GM23338 (cell line): ENCODE data around the gene RNF133. TPM values are rescaled to one million over a fixed set of nuclear protein-coding genes. Genes with fewer than 3 reads are reported as not detected.

Source experiments
- ATAC-seq: fragments of 200-7000 bp; cut with Tn5 transposase; 3 replicates; pipeline ENCODE4 v1.9.1; 2020
- DNase-seq: peaks from one replicate; pipeline ENCODE4 v3.0.0-alpha.2; 2015; ENCODE audit warnings: low spot score
- H2AFZ ChIP-seq: fragments of 200-600 bp; sonication (generic); 2 replicates; pipeline ENCODE4 v1.8.0; 2016; ENCODE audit warnings: antibody characterized with exemption, mild to moderate bottlenecking, moderate library complexity
- H3F3A ChIP-seq: fragments of 200-600 bp; sonication (generic); replicated peaks from 2 replicates; pipeline ENCODE4 v1.8.0; 2017; ENCODE audit warnings: antibody characterized with exemption, mixed run types, low read depth
- H3K27ac ChIP-seq: fragments of 200-600 bp; sonication (generic); 2 replicates; pipeline ENCODE4 v1.6.1; 2016; ENCODE audit warnings: low read depth
- H3K27me3 ChIP-seq: fragments of 200-600 bp; sonication (generic); 2 replicates; pipeline ENCODE4 v1.8.0; 2016; ENCODE audit warnings: mild to moderate bottlenecking, mixed run types, moderate library complexity; ENCODE audit not compliant: insufficient read depth
- H3K36me3 ChIP-seq: fragments of 200-600 bp; sonication (generic); 2 replicates; pipeline ENCODE4 v1.8.0; 2016; ENCODE audit warnings: mild to moderate bottlenecking; ENCODE audit not compliant: insufficient read depth
- H3K4me1 ChIP-seq: fragments of 200-600 bp; sonication (generic); 2 replicates; pipeline ENCODE4 v1.8.0; 2016; ENCODE audit warnings: mild to moderate bottlenecking, moderate library complexity; ENCODE audit not compliant: insufficient read depth
- H3K4me2 ChIP-seq: fragments of 200-600 bp; sonication (generic); 2 replicates; pipeline ENCODE4 v1.7.1; 2017; ENCODE audit warnings: mixed run types
- H3K4me3 ChIP-seq: fragments of 200-600 bp; sonication (generic); 2 replicates; pipeline ENCODE4 v1.6.1; 2016; ENCODE audit warnings: mixed run types
- H3K79me2 ChIP-seq: fragments of 200-600 bp; sonication (generic); replicated peaks from 2 replicates; pipeline ENCODE4 v1.8.0; 2017; ENCODE audit warnings: mild to moderate bottlenecking; ENCODE audit not compliant: insufficient read depth
- H3K9me2 ChIP-seq: fragments of 200-600 bp; sonication (generic); 2 replicates; pipeline ENCODE4 v1.8.0; 2017; ENCODE audit not compliant: insufficient read depth
- H4K20me1 ChIP-seq: fragments of 200-600 bp; sonication (generic); replicated peaks from 2 replicates; pipeline ENCODE4 v1.8.0; 2017; ENCODE audit warnings: mild to moderate bottlenecking; ENCODE audit not compliant: insufficient read depth
- H3K27ac Mint-ChIP-seq: 2 replicates; pipeline ENCODE4 v1.8.0; 2020; ENCODE audit warnings: inconsistent platforms, mild to moderate bottlenecking, moderate library complexity, mixed read lengths
- H3K27me3 Mint-ChIP-seq: 3 replicates; pipeline ENCODE4 v1.8.0; 2022; ENCODE audit warnings: low read depth, mild to moderate bottlenecking, moderate library complexity, mixed read lengths, inconsistent platforms; ENCODE audit not compliant: insufficient read depth, poor library complexity
- H3K36me3 Mint-ChIP-seq: 3 replicates; pipeline ENCODE4 v1.8.0; 2021; ENCODE audit warnings: low read depth, mild to moderate bottlenecking, inconsistent platforms, moderate library complexity, mixed read lengths
- H3K4me1 Mint-ChIP-seq: 3 replicates; pipeline ENCODE4 v1.8.0; 2020; ENCODE audit warnings: mild to moderate bottlenecking, inconsistent platforms, mixed read lengths
- H3K4me3 Mint-ChIP-seq: 3 replicates; pipeline ENCODE4 v1.8.0; 2021; ENCODE audit warnings: moderate library complexity, mild to moderate bottlenecking, inconsistent platforms, mixed read lengths
- H3K9me3 Mint-ChIP-seq: 3 replicates; pipeline ENCODE4 v1.8.0; 2020; ENCODE audit warnings: moderate library complexity, mild to moderate bottlenecking, inconsistent platforms, mixed read lengths
- CREB1 ChIP-seq: fragments of 250-450 bp; sonication (Bioruptor Pico); IDR thresholded peaks from 2 replicates; pipeline ENCODE4 v1.5.0; 2020; ENCODE audit warnings: low read depth, mild to moderate bottlenecking, moderate library complexity
- EZH2 ChIP-seq: fragments of 200-600 bp; sonication (generic); IDR thresholded peaks from one replicate; pipeline ENCODE4 v1.8.0; 2017; ENCODE audit warnings: antibody characterized with exemption, mild to moderate bottlenecking, low read depth; ENCODE audit not compliant: unreplicated experiment
- EZH2phosphoT487 ChIP-seq: fragments of 200-600 bp; sonication (generic); IDR thresholded peaks from one replicate; pipeline ENCODE4 v1.8.1; 2018; ENCODE audit warnings: antibody characterized with exemption; ENCODE audit not compliant: unreplicated experiment
- STAT1 ChIP-seq: IDR thresholded peaks from one replicate; pipeline ENCODE4 v1.6.1; 2016; ENCODE audit warnings: antibody characterized with exemption; ENCODE audit not compliant: unreplicated experiment
- ZNF114 ChIP-seq: fragments of 250-450 bp; sonication (Bioruptor Pico); IDR thresholded peaks from 2 replicates; pipeline ENCODE4 v1.5.0; 2020; ENCODE audit warnings: mild to moderate bottlenecking, moderate library complexity
- ZNF331 ChIP-seq: fragments of 250-450 bp; sonication (Bioruptor Pico); IDR thresholded peaks from 2 replicates; pipeline ENCODE4 v1.5.0; 2020; ENCODE audit warnings: low read depth, mild to moderate bottlenecking, moderate library complexity
- polyA plus RNA-seq: library from polyadenylated mRNA; unstranded; fragments of >200 nt; fragmentation: Nextera tagmentation; extraction: Ambion mirVana; gene quantifications from 2 replicates; pipeline ENCODE4 v1.2.1, GENCODE V29; 2016
- total RNA-seq: library from RNA; depleted of rRNA; stranded (reverse); fragments of >200 nt; shearing (Covaris generic); gene quantifications from 2 replicates; pipeline ENCODE4 v1.2.3, GENCODE V29; 2014
- TF ChIP-seq, protein P1 (sequence below), 2 experiments: fragments of 200-600 bp in 1 of 2; sonication (generic) in 1 of 2; conservative IDR thresholded peaks; 2 replicates each; pipeline versions ENCODE4 v1.5.1 to v1.6.1; 2016 to 2017; ENCODE audit warnings: antibody characterized with exemption in 2 of 2, low read depth in 2 of 2, mild to moderate bottlenecking in 2 of 2, moderate library complexity in 1 of 2
- TF ChIP-seq, protein P2 (sequence below): IDR thresholded peaks from one replicate; pipeline ENCODE4 v1.6.1; 2018; ENCODE audit warnings: antibody characterized with exemption; ENCODE audit not compliant: unreplicated experiment
- TF ChIP-seq, protein P3 (sequence below): IDR thresholded peaks from 2 replicates; pipeline ENCODE4 v1.6.1; 2016; ENCODE audit warnings: antibody characterized with exemption

Gene RNF133
- total and polyA plus RNA-seq, 2 experiments from 2014 or later = 2.0 TPM; not detected in 1

DNA sequence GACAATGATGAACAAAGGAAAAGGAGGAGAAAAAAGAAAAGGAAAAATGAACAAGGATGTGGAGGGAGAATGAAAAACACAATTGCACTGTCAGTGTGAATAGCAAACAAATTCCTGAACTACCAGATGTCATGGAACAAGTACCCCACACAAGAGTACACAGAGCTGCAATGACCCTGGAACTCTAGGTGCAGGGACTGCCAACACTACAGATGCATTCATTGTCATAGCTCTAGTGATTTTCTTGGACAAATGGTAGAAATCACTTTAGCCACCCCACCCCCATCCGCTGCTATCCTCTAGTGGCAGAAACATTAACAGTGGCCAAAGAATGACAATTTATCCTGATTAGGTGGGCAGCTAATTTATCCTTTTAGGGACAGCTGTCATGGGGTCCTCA lies 3.1 kb downstream of the RNF133 start:
- H3K27me3 ChIP-seq = no peaks in the 10 kb centered on the region
- H3K4me2 ChIP-seq = peak overlapping the region; percentile 19; the same call in 1 of the 2 replicates
- peaks cover 10% of the 10 kb centered on the region; the same call in 1 of the 2 replicates for H3K4me1 ChIP-seq
- DNase-seq = no peak
- no peaks in the 10 kb centered on the region for H4K20me1 ChIP-seq
- H3K27ac ChIP-seq = no peak overlapping the region; the same call in 1 of the 2 replicates
- no peaks in the 10 kb centered on the region for H3K9me2 ChIP-seq
- Mint-ChIP-seq H3K9me3 (peaks cover 14% of the 10 kb centered on the region), H3K4me1 (peaks cover 14% of the 10 kb centered on the region), H3K36me3 (peaks cover 17% of the 10 kb centered on the region), H3K27me3 (no peaks in the 10 kb centered on the region), H3K27ac (no peak overlapping the region), H3K4me3 (no peak overlapping the region)
- no peaks in the 10 kb centered on the region for H3K36me3 ChIP-seq
- TF ChIP-seq EZH2 = no peak
- TF ChIP-seq, protein P1, sequence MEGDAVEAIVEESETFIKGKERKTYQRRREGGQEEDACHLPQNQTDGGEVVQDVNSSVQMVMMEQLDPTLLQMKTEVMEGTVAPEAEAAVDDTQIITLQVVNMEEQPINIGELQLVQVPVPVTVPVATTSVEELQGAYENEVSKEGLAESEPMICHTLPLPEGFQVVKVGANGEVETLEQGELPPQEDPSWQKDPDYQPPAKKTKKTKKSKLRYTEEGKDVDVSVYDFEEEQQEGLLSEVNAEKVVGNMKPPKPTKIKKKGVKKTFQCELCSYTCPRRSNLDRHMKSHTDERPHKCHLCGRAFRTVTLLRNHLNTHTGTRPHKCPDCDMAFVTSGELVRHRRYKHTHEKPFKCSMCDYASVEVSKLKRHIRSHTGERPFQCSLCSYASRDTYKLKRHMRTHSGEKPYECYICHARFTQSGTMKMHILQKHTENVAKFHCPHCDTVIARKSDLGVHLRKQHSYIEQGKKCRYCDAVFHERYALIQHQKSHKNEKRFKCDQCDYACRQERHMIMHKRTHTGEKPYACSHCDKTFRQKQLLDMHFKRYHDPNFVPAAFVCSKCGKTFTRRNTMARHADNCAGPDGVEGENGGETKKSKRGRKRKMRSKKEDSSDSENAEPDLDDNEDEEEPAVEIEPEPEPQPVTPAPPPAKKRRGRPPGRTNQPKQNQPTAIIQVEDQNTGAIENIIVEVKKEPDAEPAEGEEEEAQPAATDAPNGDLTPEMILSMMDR (conservative IDR thresholded peaks at IDR 0.05; ENCODE audit: low read depth in 2 of 2) = 0 out of 4 replicates have a peak, but pooled peaks of 1 of the 2 experiments have one; percentile 5
- no peak for ATAC-seq
- H3K4me3 ChIP-seq = no peak overlapping the region
- H3K79me2 ChIP-seq = no peaks in the 10 kb centered on the region
- H3F3A ChIP-seq = no peaks in the 10 kb centered on the region
- no peak overlapping the region for H2AFZ ChIP-seq

DNA sequence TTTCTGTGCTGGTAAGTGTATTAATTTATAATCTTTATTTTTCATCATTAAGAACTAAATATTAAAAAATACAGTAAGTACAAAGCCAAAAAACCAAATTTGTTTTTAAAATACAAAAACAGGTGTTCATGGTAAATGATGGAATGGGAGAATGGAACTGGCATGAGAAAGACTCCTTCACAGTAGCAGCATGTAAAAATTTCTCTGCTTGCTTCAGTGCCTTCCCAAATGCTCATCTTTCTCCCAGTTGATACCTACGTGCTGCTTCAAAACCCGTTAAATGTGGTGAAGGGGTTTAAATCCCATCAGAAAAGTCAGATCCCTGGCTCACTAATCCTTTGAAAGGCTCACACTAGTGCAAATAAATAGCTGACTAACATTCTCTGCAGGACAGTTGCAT lies 4.2 kb downstream of the RNF133 start:
- DNase-seq = no peak
- H3K27ac Mint-ChIP-seq = no peak overlapping the region
- H3K36me3 Mint-ChIP-seq = peaks cover 17% of the 10 kb centered on the region
- H3K9me2 ChIP-seq = no peaks in the 10 kb centered on the region
- peaks cover 10% of the 10 kb centered on the region; the same call in 1 of the 2 replicates for H3K4me1 ChIP-seq
- peaks cover 14% of the 10 kb centered on the region for H3K9me3 Mint-ChIP-seq
- no peak overlapping the region for H3K27ac ChIP-seq
- H3K36me3 ChIP-seq = no peaks in the 10 kb centered on the region
- H3K4me1 Mint-ChIP-seq = peaks cover 10% of the 10 kb centered on the region
- no peaks in the 10 kb centered on the region for H4K20me1 ChIP-seq
- ATAC-seq = no peak
- no peaks in the 10 kb centered on the region for H3K27me3 ChIP-seq
- H3K27me3 Mint-ChIP-seq = no peaks in the 10 kb centered on the region
- H3F3A ChIP-seq = no peaks in the 10 kb centered on the region
- no peak overlapping the region for H2AFZ ChIP-seq
- H3K4me3 ChIP-seq = no peak overlapping the region
- H3K4me2 ChIP-seq = no peak overlapping the region
- no peaks in the 10 kb centered on the region for H3K79me2 ChIP-seq
- no peak overlapping the region for H3K4me3 Mint-ChIP-seq
- TF ChIP-seq STAT1 = no peak
- TF ChIP-seq, protein P2, sequence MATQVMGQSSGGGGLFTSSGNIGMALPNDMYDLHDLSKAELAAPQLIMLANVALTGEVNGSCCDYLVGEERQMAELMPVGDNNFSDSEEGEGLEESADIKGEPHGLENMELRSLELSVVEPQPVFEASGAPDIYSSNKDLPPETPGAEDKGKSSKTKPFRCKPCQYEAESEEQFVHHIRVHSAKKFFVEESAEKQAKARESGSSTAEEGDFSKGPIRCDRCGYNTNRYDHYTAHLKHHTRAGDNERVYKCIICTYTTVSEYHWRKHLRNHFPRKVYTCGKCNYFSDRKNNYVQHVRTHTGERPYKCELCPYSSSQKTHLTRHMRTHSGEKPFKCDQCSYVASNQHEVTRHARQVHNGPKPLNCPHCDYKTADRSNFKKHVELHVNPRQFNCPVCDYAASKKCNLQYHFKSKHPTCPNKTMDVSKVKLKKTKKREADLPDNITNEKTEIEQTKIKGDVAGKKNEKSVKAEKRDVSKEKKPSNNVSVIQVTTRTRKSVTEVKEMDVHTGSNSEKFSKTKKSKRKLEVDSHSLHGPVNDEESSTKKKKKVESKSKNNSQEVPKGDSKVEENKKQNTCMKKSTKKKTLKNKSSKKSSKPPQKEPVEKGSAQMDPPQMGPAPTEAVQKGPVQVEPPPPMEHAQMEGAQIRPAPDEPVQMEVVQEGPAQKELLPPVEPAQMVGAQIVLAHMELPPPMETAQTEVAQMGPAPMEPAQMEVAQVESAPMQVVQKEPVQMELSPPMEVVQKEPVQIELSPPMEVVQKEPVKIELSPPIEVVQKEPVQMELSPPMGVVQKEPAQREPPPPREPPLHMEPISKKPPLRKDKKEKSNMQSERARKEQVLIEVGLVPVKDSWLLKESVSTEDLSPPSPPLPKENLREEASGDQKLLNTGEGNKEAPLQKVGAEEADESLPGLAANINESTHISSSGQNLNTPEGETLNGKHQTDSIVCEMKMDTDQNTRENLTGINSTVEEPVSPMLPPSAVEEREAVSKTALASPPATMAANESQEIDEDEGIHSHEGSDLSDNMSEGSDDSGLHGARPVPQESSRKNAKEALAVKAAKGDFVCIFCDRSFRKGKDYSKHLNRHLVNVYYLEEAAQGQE = no peak
- TF ChIP-seq CREB1 = no peak
- TF ChIP-seq, protein P3, sequence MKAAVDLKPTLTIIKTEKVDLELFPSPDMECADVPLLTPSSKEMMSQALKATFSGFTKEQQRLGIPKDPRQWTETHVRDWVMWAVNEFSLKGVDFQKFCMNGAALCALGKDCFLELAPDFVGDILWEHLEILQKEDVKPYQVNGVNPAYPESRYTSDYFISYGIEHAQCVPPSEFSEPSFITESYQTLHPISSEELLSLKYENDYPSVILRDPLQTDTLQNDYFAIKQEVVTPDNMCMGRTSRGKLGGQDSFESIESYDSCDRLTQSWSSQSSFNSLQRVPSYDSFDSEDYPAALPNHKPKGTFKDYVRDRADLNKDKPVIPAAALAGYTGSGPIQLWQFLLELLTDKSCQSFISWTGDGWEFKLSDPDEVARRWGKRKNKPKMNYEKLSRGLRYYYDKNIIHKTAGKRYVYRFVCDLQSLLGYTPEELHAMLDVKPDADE = no peak
- no peak for TF ChIP-seq ZNF331 (CRISPR knock-in tag)
- no peak for TF ChIP-seq EZH2phosphoT487
- TF ChIP-seq ZNF114 = no peak
